ENCODE measurements around the gene RPS21.

RPS21 gene

GRCh38 chr20:62359043-62359490, 27.8 kb upstream of the RPS21 start:
- TF ChIP-seq CTCF (IDR thresholded peaks at IDR 0.05; ENCODE audit: low read depth, low read length), result no peak
- no peak overlapping the region for H3K4me3 ChIP-seq (ENCODE audit: low read depth, low read length)

GRCh38 chr20:62359491-62360121, 27.3 kb upstream of the RPS21 start:
- no peak overlapping the region for H3K4me3 ChIP-seq (ENCODE audit: low read depth, low read length)
- TF ChIP-seq CTCF (IDR thresholded peaks at IDR 0.05; ENCODE audit: low read depth, low read length), result no peak

GRCh38 chr20:62360854-62361798, 25.8 kb upstream of the RPS21 start:
- TF ChIP-seq CTCF (IDR thresholded peaks at IDR 0.05; ENCODE audit: low read depth, low read length), result no peak
- no peak overlapping the region for H3K4me3 ChIP-seq (ENCODE audit: low read depth, low read length)

- TF ChIP-seq CTCF (IDR thresholded peaks at IDR 0.05; ENCODE audit: low read depth, low read length), result no peak
- H3K4me3 ChIP-seq (ENCODE audit: low read depth, low read length), result no peak overlapping the region
These were observed 24.9 kb upstream of the RPS21 start for GRCh38 chr20:62361799-62362589.

- TF ChIP-seq CTCF (IDR thresholded peaks at IDR 0.05; ENCODE audit: low read depth, low read length), result no peak
- H3K4me3 ChIP-seq (ENCODE audit: low read depth, low read length), result no peak overlapping the region
These were observed 24.3 kb upstream of the RPS21 start for GRCh38 chr20:62362590-62362940.

- H3K4me3 ChIP-seq (ENCODE audit: low read depth, low read length), result no peak overlapping the region
- TF ChIP-seq CTCF (IDR thresholded peaks at IDR 0.05; ENCODE audit: low read depth, low read length), result no peak
These were observed 23.6 kb upstream of the RPS21 start for GRCh38 chr20:62362991-62363919.
